LHCN-M2 (cell line): ENCODE measurements around the gene ATRX. TPM values are rescaled to one million over a fixed set of nuclear protein-coding genes. Genes with fewer than 3 reads are reported as not detected.

ENCODE experiments used
- DNase-seq: peaks from one replicate; pipeline ENCODE4 v3.0.0-alpha.2; 2012; ENCODE audit warnings: low read depth
- total RNA-seq: library from RNA; depleted of rRNA; stranded (reverse); fragments of >200 nt; gene quantifications from 2 replicates; pipeline ENCODE4 v1.2.3, GENCODE V29; 2014; rRNA removed

The ATRX gene
- total RNA-seq, 1 experiment from 2014 or later, result 48.9 TPM

DNA sequence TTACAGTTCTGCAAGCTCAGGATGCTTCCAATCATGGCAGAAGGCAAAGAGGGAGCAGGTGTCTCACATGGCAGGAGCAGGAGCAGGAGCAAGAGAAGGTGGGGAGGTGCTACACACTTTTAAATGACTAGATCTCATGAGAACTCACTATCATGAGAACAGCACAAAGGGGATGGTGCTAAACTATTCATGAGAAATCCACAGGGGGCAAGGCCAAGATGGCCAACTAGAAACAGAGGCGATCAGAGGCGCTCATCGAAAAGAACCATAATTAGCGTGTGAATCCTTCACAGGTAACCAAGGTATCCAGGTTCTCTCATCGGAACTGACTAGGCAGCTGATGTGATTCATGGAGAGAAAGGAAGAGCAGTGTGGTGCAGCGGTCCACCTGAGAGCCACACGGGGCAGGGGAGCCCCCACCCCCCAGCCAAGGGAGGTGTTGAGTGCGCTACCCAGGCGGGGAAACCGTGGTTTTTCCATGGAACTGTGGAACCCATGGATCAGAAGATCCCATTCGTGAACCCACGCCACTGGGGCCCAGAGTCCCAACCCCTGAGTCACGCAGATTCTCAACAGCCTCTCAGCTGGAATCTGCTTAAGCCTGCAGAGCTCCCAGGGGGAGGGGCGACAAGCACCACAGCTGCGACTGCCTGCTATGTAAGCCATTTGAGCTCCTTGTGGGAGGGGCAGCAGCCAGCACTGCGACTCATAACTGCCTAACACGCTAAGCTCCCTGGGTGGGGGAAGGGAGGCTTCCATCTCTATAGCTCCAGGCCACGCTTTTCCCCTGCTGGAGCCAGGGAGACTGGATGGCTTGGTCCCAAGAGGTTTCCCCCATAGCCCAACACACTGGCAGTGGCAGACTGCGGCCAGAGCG is 292.1 kb downstream of the ATRX start:
- DNase-seq, result peak; percentile 80

DNA sequence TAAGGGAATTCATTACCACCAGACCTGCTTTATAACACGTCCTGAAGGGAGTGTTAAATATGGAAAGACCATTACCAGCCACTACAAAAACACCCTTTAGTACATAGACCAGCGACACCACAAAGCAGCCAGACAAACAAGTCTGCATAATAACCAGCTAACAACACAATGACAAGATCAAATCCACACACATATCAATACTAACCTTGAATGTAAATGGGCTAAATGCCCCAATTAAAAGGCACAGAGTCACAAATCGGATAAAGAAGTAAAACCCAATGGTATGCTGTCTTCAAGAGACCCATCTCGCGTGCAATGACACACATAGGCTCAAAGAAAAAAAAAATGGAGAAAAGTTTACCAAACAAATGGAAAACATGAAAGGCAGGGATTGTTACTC is 302.0 kb downstream of the ATRX start:
- no peak for DNase-seq

GRCh38 chrX:77455437-77455836 is 330.6 kb downstream of the ATRX start:
- no peak for DNase-seq

Other genes starting within 250 kb of the ATRX start
- 53.3 and 60.7 TPM in 2 replicates for gene MAGT1, start 109.2 kb upstream of the ATRX start, total RNA-seq
- gene COX7B, start 113.3 kb upstream of the ATRX start, total RNA-seq, result 205 and 232 TPM in 2 replicates
- gene ATP7A, start 124.5 kb upstream of the ATRX start, total RNA-seq, result 6.7 and 7.2 TPM in 2 replicates
- gene PGAM4, start 183.4 kb upstream of the ATRX start, total RNA-seq, result not detected in 2 replicates